H1 (cell line): ENCODE data around the gene CHST11. TPM values are rescaled to one million over a fixed set of nuclear protein-coding genes. Genes with fewer than 3 reads are reported as not detected.

Experiments used
- CTCF ChIA-PET: fragments of 300-600 bp; sonication (Branson Sonifier 250); formaldehyde crosslinking; loops from one replicate; lab custom pipeline; 2021; ENCODE audit not compliant: partially characterized antibody; lab: Charles Lee
- POLR2A ChIA-PET: fragments of 300-600 bp; sonication (Branson Sonifier 250); formaldehyde crosslinking; loops from one replicate; lab custom pipeline; 2021; ENCODE audit warnings: inconsistent platforms; ENCODE audit not compliant: partially characterized antibody; lab: Charles Lee
- DNase-seq, 2 experiments: peaks; one replicate each; pipeline versions ENCODE4 v3.0.0 to v3.0.0-alpha.2; 2010 to 2022; ENCODE audit warnings: low spot score in 2 of 2, low read depth in 1 of 2, mixed read lengths in 1 of 2
- FAIRE-seq: peaks from 2 replicates; lab custom pipeline; 2011; peaks lifted over from hg19 to GRCh38; lab: Jason Lieb, UNC
- H2AFZ ChIP-seq: 2 replicates; pipeline ENCODE4 v1.8.1; 2012; ENCODE audit warnings: low read length, inconsistent platforms
- H2AK5ac ChIP-seq: 2 replicates; pipeline ENCODE4 v1.6.1; 2013; ENCODE audit warnings: low read depth, low read length
- H2BK120ac ChIP-seq: replicated peaks from 2 replicates; pipeline ENCODE3; 2013; ENCODE audit warnings: low read depth, low read length, inconsistent platforms
- H2BK12ac ChIP-seq: 2 replicates; pipeline ENCODE4 v1.6.1; 2013; ENCODE audit warnings: low read depth, low read length
- H2BK15ac ChIP-seq: 2 replicates; pipeline ENCODE4 v1.6.1; 2013; ENCODE audit warnings: low read length
- H2BK20ac ChIP-seq: 2 replicates; pipeline ENCODE4 v1.6.1; 2013; ENCODE audit warnings: low read length
- H2BK5ac ChIP-seq: 2 replicates; pipeline ENCODE4 v1.6.1; 2013; ENCODE audit warnings: low read depth, low read length
- H3K14ac ChIP-seq: 2 replicates; pipeline ENCODE4 v1.6.1; 2013; ENCODE audit warnings: inconsistent platforms; ENCODE audit not compliant: insufficient read length
- H3K18ac ChIP-seq: 2 replicates; pipeline ENCODE4 v1.6.1; 2013; ENCODE audit warnings: low read length; ENCODE audit errors: extremely low read depth
- H3K23ac ChIP-seq: 2 replicates; pipeline ENCODE4 v1.6.1; 2013; ENCODE audit warnings: inconsistent platforms; ENCODE audit not compliant: insufficient read length
- H3K23me2 ChIP-seq: 2 replicates; pipeline ENCODE4 v1.6.1; 2013; ENCODE audit warnings: low read depth, low read length
- H3K27ac ChIP-seq: 2 replicates; pipeline ENCODE4 v1.6.1; 2011; ENCODE audit warnings: low read depth, low read length, inconsistent platforms
- H3K27me3 ChIP-seq, 4 experiments: replicated peaks in 1 of 4; 1 replicate in 1 of 4; 2 replicates in 3 of 4; pipeline versions ENCODE4 v1.6.1 to v1.8.1; 2011 to 2013; ENCODE audit warnings: low read length in 3 of 4, mild to moderate bottlenecking in 3 of 4, inconsistent platforms in 2 of 4, mixed read lengths in 2 of 4, moderate library complexity in 1 of 4; ENCODE audit not compliant: control insufficient read depth in 3 of 4, insufficient read depth in 3 of 4; ENCODE audit errors: extremely low read depth in 1 of 4
- H3K36me3 ChIP-seq, 4 experiments: 2 replicates each; pipeline versions ENCODE4 v1.6.1 to v1.8.1; 2011 to 2013; ENCODE audit warnings: mild to moderate bottlenecking in 4 of 4, low read length in 3 of 4, moderate library complexity in 2 of 4, control low read depth in 1 of 4, inconsistent platforms in 1 of 4; ENCODE audit not compliant: insufficient read depth in 4 of 4, control insufficient read depth in 2 of 4
- H3K4ac ChIP-seq: replicated peaks from 2 replicates; pipeline ENCODE3; 2013; ENCODE audit warnings: low read length, low read depth, mixed read lengths, inconsistent platforms; ENCODE audit not compliant: insufficient read length
- H3K4me1 ChIP-seq, 4 experiments: replicated peaks in 1 of 4; 1 replicate in 1 of 4; 2 replicates in 3 of 4; pipeline versions ENCODE4 v1.6.1 to v1.8.1; 2011 to 2013; ENCODE audit warnings: low read length in 3 of 4, inconsistent platforms in 2 of 4, mixed read lengths in 1 of 4; ENCODE audit not compliant: insufficient read depth in 4 of 4, control insufficient read depth in 3 of 4
- H3K4me2 ChIP-seq, 2 experiments: 2 replicates each; pipeline versions ENCODE4 v1.6.1 to v1.8.1; 2011 to 2013; ENCODE audit warnings: low read depth in 2 of 2, low read length in 2 of 2, control low read depth in 1 of 2, inconsistent platforms in 1 of 2, mild to moderate bottlenecking in 1 of 2; ENCODE audit not compliant: insufficient read depth in 1 of 2
- H3K4me3 ChIP-seq, 4 experiments: fragments of 200-600, 300-600 bp in 1 of 4; sonication (generic), shearing (Covaris generic), sonication (Bioruptor Twin) in 1 of 4; 2 replicates each; pipeline versions ENCODE4 v1.5.1 to v1.8.1; 2011 to 2016; ENCODE audit warnings: low read length in 4 of 4, low read depth in 3 of 4, control low read depth in 2 of 4, inconsistent platforms in 2 of 4, mild to moderate bottlenecking in 2 of 4, mixed read lengths in 1 of 4, moderate library complexity in 1 of 4; ENCODE audit not compliant: insufficient read depth in 2 of 4; ENCODE audit errors: extremely low read depth in 1 of 4
- H3K56ac ChIP-seq: replicated peaks from 2 replicates; pipeline ENCODE3; 2013; ENCODE audit warnings: low read depth, mild to moderate bottlenecking, mixed read lengths, low read length, inconsistent platforms; ENCODE audit not compliant: insufficient read length
- H3K79me1 ChIP-seq: 2 replicates; pipeline ENCODE4 v1.6.1; 2013; ENCODE audit warnings: low read depth, low read length, control low read depth
- H3K79me2 ChIP-seq, 2 experiments: 2 replicates each; pipeline versions ENCODE4 v1.6.1 to v1.8.1; 2012 to 2013; ENCODE audit warnings: low read length in 2 of 2, mild to moderate bottlenecking in 2 of 2, inconsistent platforms in 1 of 2; ENCODE audit not compliant: insufficient read depth in 2 of 2, control insufficient read depth in 1 of 2
- H3K9ac ChIP-seq, 4 experiments: replicated peaks in 1 of 4; 1 replicate in 1 of 4; 2 replicates in 3 of 4; pipeline versions ENCODE4 v1.6.1 to v1.8.1; 2011 to 2013; ENCODE audit warnings: low read depth in 3 of 4, low read length in 3 of 4, control low read depth in 2 of 4, mild to moderate bottlenecking in 2 of 4, moderate library complexity in 2 of 4, inconsistent platforms in 1 of 4; ENCODE audit errors: extremely low read depth in 1 of 4
- H3K9me3 ChIP-seq, 2 experiments: 2 replicates each; pipeline versions ENCODE4 v1.6.1 to v1.8.1; 2012 to 2013; ENCODE audit warnings: mild to moderate bottlenecking in 2 of 2, moderate library complexity in 2 of 2, control low read depth in 1 of 2, inconsistent platforms in 1 of 2, low read depth in 1 of 2, low read length in 1 of 2, mixed read lengths in 1 of 2; ENCODE audit not compliant: insufficient read depth in 2 of 2
- H4K20me1 ChIP-seq, 2 experiments: replicated peaks in 1 of 2; 2 replicates each; pipeline versions ENCODE3 to v1.8.1; 2011 to 2013; ENCODE audit warnings: inconsistent platforms in 2 of 2, low read length in 2 of 2, mild to moderate bottlenecking in 1 of 2; ENCODE audit not compliant: insufficient read depth in 2 of 2, control insufficient read depth in 1 of 2
- H4K5ac ChIP-seq: 2 replicates; pipeline ENCODE4 v1.6.1; 2013; ENCODE audit warnings: low read length, low read depth, mixed read lengths, inconsistent platforms; ENCODE audit not compliant: insufficient read length
- H4K8ac ChIP-seq: 2 replicates; pipeline ENCODE4 v1.8.0; 2013; ENCODE audit warnings: mild to moderate bottlenecking, moderate library complexity, low read length, inconsistent platforms; ENCODE audit not compliant: insufficient read depth; ENCODE audit errors: extremely low read depth
- H4K91ac ChIP-seq: replicated peaks from 2 replicates; pipeline ENCODE3; 2013; ENCODE audit warnings: low read length, mixed read lengths, inconsistent platforms; ENCODE audit not compliant: insufficient read length
- E2F6 ChIP-seq: IDR thresholded peaks from 2 replicates; pipeline ENCODE4 v1.6.1; 2012; ENCODE audit warnings: inconsistent platforms
- EGR1 ChIP-seq: IDR thresholded peaks from 2 replicates; pipeline ENCODE4 v1.6.1; 2011; ENCODE audit warnings: low read depth, low read length, borderline replicate concordance
- HDAC6 ChIP-seq: IDR thresholded peaks from one replicate; pipeline ENCODE4 v1.7.1; 2012; ENCODE audit warnings: low read depth, mild to moderate bottlenecking, inconsistent platforms, low read length, moderate library complexity
- KDM1A ChIP-seq: fragments of 200-600, 300-600 bp; sonication (generic); IDR thresholded peaks from 2 replicates; pipeline ENCODE4 v1.7.1; 2016; ENCODE audit warnings: mild to moderate bottlenecking, low read length, borderline replicate concordance
- TAF1 ChIP-seq: IDR thresholded peaks from 2 replicates; pipeline ENCODE4 v1.6.1; 2011; ENCODE audit warnings: mild to moderate bottlenecking, low read depth, low read length
- YY1 ChIP-seq: IDR thresholded peaks from 2 replicates; pipeline ENCODE4 v1.6.1; 2011; ENCODE audit warnings: low read depth, mild to moderate bottlenecking, low read length
- WGBS, 2 experiments: shearing (Covaris generic) in 1 of 2; methylation state at CpG; one replicate each; pipeline versions ENCODE4 v1.1.6 to v1.1.7; 2013 to 2015; ENCODE audit warnings: low lambda C conversion rate in 2 of 2, mixed read lengths in 2 of 2, inconsistent platforms in 1 of 2, low coverage in 1 of 2, missing lambda C conversion rate in 1 of 2; ENCODE audit not compliant: insufficient replicate concordance in 2 of 2, insufficient coverage in 1 of 2, insufficient read length in 1 of 2; ENCODE audit errors: extremely low coverage in 1 of 2, missing lambda C conversion rate in 1 of 2; 5-methylcytosine and 5-hydroxymethylcytosine counted together
- polyA plus RNA-seq, 7 experiments: library from polyadenylated mRNA; depleted of rRNA in 3 of 7; stranded (reverse) in 5 of 7; unstranded in 2 of 7; fragments of >200 nt in 5 of 7; fragments of 200-250 nt in 2 of 7; gene quantifications; 1 replicate in 5 of 7; 2 replicates in 1 of 7; 4 replicates in 1 of 7; pipeline versions ENCODE4 v1.2.1 to v1.2.3, GENCODE V29; 2011 to 2013; ENCODE audit warnings: missing spikeins in 2 of 7, mixed read lengths in 2 of 7
- total RNA-seq: library from RNA; stranded (reverse); fragmentation: NEBNext Ultra II Directional; extraction: Animal tissue kit (Norgen Biotek cat#: 25700); gene quantifications from 2 replicates; pipeline ENCODE4 v1.2.1, GENCODE V29; 2021

Gene CHST11
- total and polyA plus RNA-seq, 2 of the 8 experiments (the other 6 are each of a cell fraction or from before 2014, with no cell fraction given), result 14.4 to 20.8 TPM

- H3K4me1 ChIP-seq, result peaks cover 0 to 9% (median 4%) of the 10 kb centered on the region in 4 experiments; a peak in 4 of 7 replicates
- H4K8ac ChIP-seq, result no peak overlapping the region
- no peak overlapping the region for H3K9ac ChIP-seq
- H2AFZ ChIP-seq, result no peak overlapping the region
- POLR2A ChIA-PET, result no interaction called here
- CTCF ChIA-PET, result interaction anchor here (0.6 to 1.1 kb wide), 3 partner anchors 136 to 295 kb away, joined by 3 read pairs; no protein-coding TSS in a partner anchor
- no peak for DNase-seq
- H4K91ac ChIP-seq, result no peak overlapping the region
- no peak overlapping the region for H2BK20ac ChIP-seq
- H3K18ac ChIP-seq, result no peak overlapping the region
- H3K36me3 ChIP-seq, result no peaks in the 10 kb centered on the region; a peak in 1 of 8 replicates
- H3K79me2 ChIP-seq, result no peaks in the 10 kb centered on the region
- no peak for FAIRE-seq
- no peak overlapping the region for H2BK5ac ChIP-seq
- H3K4ac ChIP-seq, result no peak overlapping the region
- H3K27ac ChIP-seq, result no peak overlapping the region
- H2BK15ac ChIP-seq, result no peak overlapping the region
- no peak overlapping the region for H4K5ac ChIP-seq
- H2BK12ac ChIP-seq, result no peak overlapping the region
- H3K79me1 ChIP-seq, result no peaks in the 10 kb centered on the region
- no peaks in the 10 kb centered on the region for H3K27me3 ChIP-seq
- no peaks in the 10 kb centered on the region for H3K9me3 ChIP-seq
- H3K4me2 ChIP-seq, result no peak overlapping the region
- H3K23me2 ChIP-seq, result no peaks in the 10 kb centered on the region
- H3K4me3 ChIP-seq, result no peak overlapping the region
- no peak for TF ChIP-seq E2F6
- no peak for TF ChIP-seq YY1
- TF ChIP-seq EGR1, result no peak
- no peak for TF ChIP-seq HDAC6
- TF ChIP-seq TAF1, result no peak
- no peak for TF ChIP-seq KDM1A
- TF ChIP-seq, all 59 proteins: peak for 0
- no peak overlapping the region for H3K23ac ChIP-seq
- 90% methylated on average over 8 of the region's 8 CpGs; no CpG with 5 or more reads in 1 of the 2 experiments for WGBS, 2 experiments
- no peaks in the 10 kb centered on the region for H4K20me1 ChIP-seq
- no peak overlapping the region for H2AK5ac ChIP-seq
- no peak overlapping the region for H3K14ac ChIP-seq
- H2BK120ac ChIP-seq, result no peak overlapping the region
- H3K56ac ChIP-seq, result no peak overlapping the region
These were observed 219.9 kb downstream of the CHST11 start for GRCh38 chr12:104676636-104677035.
